Suprapubic skin (tissue), 4 donors: ENCODE measurements around the gene PTPRN2. TPM values are rescaled to one million over a fixed set of nuclear protein-coding genes. Genes with fewer than 3 reads are reported as not detected.

Experiments used
- DNase-seq, 2 donors: peaks; one replicate each; pipeline ENCODE4 v3.0.0-alpha.2; 2019; ENCODE audit warnings: low spot score in 2 of 2
- H3K27ac ChIP-seq: fragments of 200-600 bp; sonication (generic); one replicate; pipeline ENCODE4 v1.5.1; 2019
- H3K27me3 ChIP-seq: fragments of 200-600 bp; sonication (generic); one replicate; pipeline ENCODE4 v1.5.1; 2019
- H3K36me3 ChIP-seq: fragments of 200-600 bp; sonication (generic); one replicate; pipeline ENCODE4 v1.5.1; 2019
- H3K4me1 ChIP-seq: fragments of 200-600 bp; sonication (generic); one replicate; pipeline ENCODE4 v1.5.1; 2019
- H3K4me3 ChIP-seq: fragments of 200-600 bp; sonication (generic); one replicate; pipeline ENCODE4 v1.5.1; 2019; ENCODE audit warnings: mild to moderate bottlenecking
- H3K9me3 ChIP-seq: fragments of 200-600 bp; sonication (generic); one replicate; pipeline ENCODE4 v1.5.1; 2019
- CTCF ChIP-seq, 2 donors: fragments of 200-600 bp in 1 of 2; fragments of 450-650 bp in 1 of 2; sonication (generic) in 1 of 2; IDR thresholded peaks; one replicate each; pipeline ENCODE4 v1.5.1; 2016 to 2019; ENCODE audit warnings: antibody characterized with exemption in 2 of 2, mild to moderate bottlenecking in 1 of 2, moderate library complexity in 1 of 2
- EP300 ChIP-seq: sonication (generic); formaldehyde crosslinking; IDR thresholded peaks from one replicate; pipeline ENCODE4 v1.6.1; 2017; ENCODE audit warnings: antibody characterized with exemption
- POLR2A ChIP-seq, 2 donors: fragments of 450-650 bp; IDR thresholded peaks; one replicate each; pipeline ENCODE4 v1.6.1; 2017; ENCODE audit warnings: antibody characterized with exemption in 2 of 2, mild to moderate bottlenecking in 2 of 2, moderate library complexity in 2 of 2
- POLR2AphosphoS5 ChIP-seq, 3 donors: sonication (generic); formaldehyde crosslinking; IDR thresholded peaks; one replicate each; pipeline ENCODE4 v1.6.1; 2017; ENCODE audit warnings: antibody characterized with exemption in 3 of 3
- WGBS: methylation state at CpG from one replicate; pipeline ENCODE4 v1.1.5; 2018; 5-methylcytosine and 5-hydroxymethylcytosine counted together
- total RNA-seq, 4 donors: library from RNA; depleted of rRNA; stranded (reverse); fragments of >200 nt; gene quantifications; one replicate each; pipeline ENCODE4 v1.1.0, GENCODE V29; 2016

PTPRN2 gene
- total RNA-seq, 4 donors from 2014 or later = 0.23 to 1.8 (median 1.3) TPM

- 81% methylated on average over 14 of the region's 14 CpGs for WGBS
- Histone ChIP-seq H3K4me3 (no peak overlapping the region), H3K27ac (no peak overlapping the region), H3K36me3 (no peaks in the 10 kb centered on the region), H3K4me1 (no peaks in the 10 kb centered on the region), H3K9me3 (no peaks in the 10 kb centered on the region), H3K27me3 (no peaks in the 10 kb centered on the region)
- DNase-seq = no peak
- no peak for TF ChIP-seq CTCF (IDR thresholded peaks at IDR 0.05)
- no peak for TF ChIP-seq POLR2A (IDR thresholded peaks at IDR 0.05)
- no peak for TF ChIP-seq POLR2AphosphoS5 (IDR thresholded peaks at IDR 0.05)
- no peak for TF ChIP-seq EP300
Measured at GRCh38 chr7:158247758-158248487, 339.7 kb downstream of the PTPRN2 start.

DNA sequence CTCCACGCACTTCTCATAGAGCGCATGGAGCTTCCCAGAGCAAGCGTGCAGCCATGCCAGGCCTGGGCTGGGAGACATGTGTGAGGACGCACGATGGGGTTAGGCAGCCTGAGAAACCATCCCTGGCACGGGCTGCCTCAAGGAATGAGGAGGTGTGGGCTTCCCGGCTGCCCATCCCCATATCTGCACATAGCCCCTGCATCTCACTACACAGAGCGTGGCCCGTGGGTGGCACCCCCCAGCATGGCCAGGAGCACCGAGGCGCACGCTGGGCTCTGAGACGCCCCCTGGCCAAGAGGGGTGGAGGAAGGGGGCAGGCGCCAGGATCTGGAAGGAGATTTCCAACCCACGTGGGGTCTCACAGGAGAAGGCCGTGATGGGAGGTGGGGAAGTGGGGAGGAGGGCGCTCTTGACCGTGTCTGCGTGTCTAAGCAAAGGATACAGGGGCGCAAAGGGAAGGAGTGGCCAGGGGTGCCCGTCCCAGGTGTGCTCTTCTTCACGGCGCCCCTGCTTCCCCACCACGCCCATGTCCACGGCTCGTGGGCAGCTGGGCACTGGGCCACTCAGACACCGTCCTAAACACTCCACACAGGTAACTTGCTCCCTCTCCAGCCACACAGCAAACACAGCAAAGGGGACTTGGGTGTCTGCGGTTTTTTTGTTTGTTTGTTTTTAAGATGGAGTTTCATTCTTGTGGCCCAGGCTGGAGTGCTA, 340.5 kb downstream of the PTPRN2 start:
- Histone ChIP-seq H3K27me3 (no peaks in the 10 kb centered on the region), H3K36me3 (no peaks in the 10 kb centered on the region), H3K27ac (no peak overlapping the region), H3K9me3 (no peaks in the 10 kb centered on the region), H3K4me3 (no peak overlapping the region), H3K4me1 (no peaks in the 10 kb centered on the region)
- DNase-seq = peak in 1 of 2 donors; percentile 67
- 88% methylated on average over 28 of the region's 28 CpGs for WGBS
- no peak for TF ChIP-seq POLR2AphosphoS5 (IDR thresholded peaks at IDR 0.05)
- no peak for TF ChIP-seq EP300
- no peak for TF ChIP-seq CTCF (IDR thresholded peaks at IDR 0.05)
- no peak for TF ChIP-seq POLR2A (IDR thresholded peaks at IDR 0.05)

- Histone ChIP-seq H3K9me3 (no peaks in the 10 kb centered on the region), H3K27me3 (no peaks in the 10 kb centered on the region), H3K4me1 (no peaks in the 10 kb centered on the region), H3K4me3 (no peak overlapping the region), H3K27ac (no peak overlapping the region), H3K36me3 (no peaks in the 10 kb centered on the region)
- 87% methylated on average over 24 of the region's 24 CpGs for WGBS
- DNase-seq = peak in 1 of 2 donors; percentile 44
- TF ChIP-seq POLR2A (IDR thresholded peaks at IDR 0.05) (no peak), CTCF (IDR thresholded peaks at IDR 0.05) (no peak), POLR2AphosphoS5 (IDR thresholded peaks at IDR 0.05) (no peak), EP300 (no peak)
Measured at GRCh38 chr7:158246272-158246959, 341.2 kb downstream of the PTPRN2 start.

DNA sequence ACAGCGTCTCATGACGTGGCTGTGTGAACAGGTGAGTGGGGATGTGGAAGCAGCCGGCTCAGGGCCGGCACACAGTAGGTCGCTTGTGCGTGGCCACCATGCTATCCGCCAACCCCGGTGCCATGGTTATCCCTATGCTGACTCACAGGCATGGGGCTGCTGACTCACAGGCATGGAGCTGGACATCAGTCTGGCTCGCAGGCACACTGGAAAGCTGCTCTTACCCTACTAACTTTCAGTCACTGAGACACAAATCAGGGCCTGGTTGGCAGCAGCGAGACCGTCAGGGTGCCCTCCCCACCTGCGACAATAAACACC, 341.9 kb downstream of the PTPRN2 start:
- peak in 1 of 2 donors; percentile 57 for DNase-seq
- H3K4me3 ChIP-seq = no peak overlapping the region
- TF ChIP-seq POLR2A (IDR thresholded peaks at IDR 0.05) = no peak
- TF ChIP-seq CTCF (IDR thresholded peaks at IDR 0.05) = no peak
- no peak for TF ChIP-seq EP300
- no peak for TF ChIP-seq POLR2AphosphoS5 (IDR thresholded peaks at IDR 0.05)
- H3K4me1 ChIP-seq = no peaks in the 10 kb centered on the region
- no peaks in the 10 kb centered on the region for H3K27me3 ChIP-seq
- H3K27ac ChIP-seq = no peak overlapping the region
- H3K9me3 ChIP-seq = no peaks in the 10 kb centered on the region
- WGBS = 98% methylated on average over 7 of the region's 12 CpGs
- no peaks in the 10 kb centered on the region for H3K36me3 ChIP-seq
